Thymus (tissue), 2 donors: ENCODE results near the gene HECTD1. TPM values are rescaled to one million over a fixed set of nuclear protein-coding genes. Genes with fewer than 3 reads are reported as not detected.

Experiments used
- polyA plus RNA-seq: library from polyadenylated mRNA; stranded (reverse); fragments of 200-250 nt; gene quantifications from one replicate; pipeline ENCODE4 v1.2.3, GENCODE V29; 2013
- total RNA-seq: library from RNA; stranded (reverse); fragments of 120-200 nt; gene quantifications from one replicate; pipeline ENCODE4 v1.2.4, GENCODE V29; 2013
- donor health status: healthy.

HECTD1 gene
- total and polyA plus RNA-seq, 2 donors, result 46.0 to 74.3 TPM

Other genes starting within 250 kb of the HECTD1 start
- 9.9 TPM for gene AP4S1, start 182.1 kb downstream of the HECTD1 start, total RNA-seq
- gene AP4S1, start 182.1 kb downstream of the HECTD1 start, polyA plus RNA-seq, result 13.0 TPM
- gene STRN3, start 181.4 kb downstream of the HECTD1 start, total RNA-seq, result 26.4 TPM
- 14.7 TPM for gene STRN3, start 181.4 kb downstream of the HECTD1 start, polyA plus RNA-seq
- 10.9 TPM for gene HEATR5A, start 212.8 kb upstream of the HECTD1 start, total RNA-seq
- 7.5 TPM for gene HEATR5A, start 212.8 kb upstream of the HECTD1 start, polyA plus RNA-seq
- 14.5 TPM for gene DTD2, start 249.7 kb upstream of the HECTD1 start, total RNA-seq
- 14.4 TPM for gene DTD2, start 249.7 kb upstream of the HECTD1 start, polyA plus RNA-seq